Body of pancreas (tissue), 4 donors: ENCODE results near the gene SBK1.

Source experiments
- CTCF ChIP-seq, 7 experiments: fragments of 450-650 bp in 4 of 7; fragments of 200-600 bp in 3 of 7; sonication (generic) in 3 of 7; IDR thresholded peaks; one replicate each; pipeline ENCODE4 v1.5.1; 2016 to 2019; ENCODE audit warnings: antibody characterized with exemption in 7 of 7
- POLR2A ChIP-seq, 3 donors: fragments of 450-650 bp; IDR thresholded peaks; one replicate each; pipeline ENCODE4 v1.6.1; 2016; ENCODE audit warnings: antibody characterized with exemption in 3 of 3, mild to moderate bottlenecking in 2 of 3

DNA sequence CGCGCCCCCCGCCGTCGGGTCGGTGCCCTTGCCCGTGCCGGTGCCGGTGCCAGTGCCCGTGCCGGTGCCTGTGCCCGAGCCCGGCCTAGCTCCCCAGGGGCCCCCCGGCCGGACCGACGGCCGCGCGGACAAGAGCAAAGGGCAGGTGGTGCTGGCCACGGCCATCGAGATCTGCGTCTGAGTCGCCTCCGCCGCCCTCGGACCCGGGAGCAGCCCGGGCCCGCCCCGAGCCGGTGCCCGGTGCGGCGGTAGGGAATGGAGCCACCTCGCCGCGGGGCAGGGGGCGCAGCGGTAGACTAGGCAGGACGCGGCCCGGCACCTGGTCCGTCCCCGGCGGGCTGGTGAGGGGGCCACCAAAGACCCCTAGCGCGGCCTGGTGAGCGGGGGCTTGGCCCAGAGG, 28.4 kb downstream of the SBK1 start:
- TF ChIP-seq CTCF (IDR thresholded peaks at IDR 0.05) (no peak), POLR2A (IDR thresholded peaks at IDR 0.05) (no peak)
